K562 (cell line): ENCODE results near the gene SERPINE1. TPM values are rescaled to one million over a fixed set of nuclear protein-coding genes. Genes with fewer than 3 reads are reported as not detected.

Experiments
- BRD9 ChIP-seq: fragments of 450-650 bp; IDR thresholded peaks from 2 replicates; pipeline ENCODE4 v1.6.1; 2018; ENCODE audit warnings: low read depth; ENCODE audit not compliant: partially characterized antibody
- HNRNPL ChIP-seq: fragments of 200-400 bp; formaldehyde crosslinking; IDR thresholded peaks from 2 replicates; pipeline ENCODE4 v1.6.1; 2017; ENCODE audit warnings: low read depth, mild to moderate bottlenecking, low read length
- NELFE ChIP-seq: IDR thresholded peaks from 2 replicates; pipeline ENCODE4 v1.6.1; 2011; ENCODE audit warnings: mild to moderate bottlenecking; ENCODE audit not compliant: insufficient read depth, insufficient read length
- PTRF ChIP-seq: fragments of 450-650 bp; IDR thresholded peaks from 2 replicates; pipeline ENCODE4 v1.6.1; 2016; ENCODE audit warnings: mild to moderate bottlenecking, missing genetic modification characterization, missing compliant biosample characterization
- STAT5B ChIP-seq: fragments of 250-450 bp; sonication (Bioruptor Pico); IDR thresholded peaks from 2 replicates; pipeline ENCODE4 v1.8.0; 2021; ENCODE audit warnings: mild to moderate bottlenecking, inconsistent platforms
- polyA plus RNA-seq, 8 experiments: library from polyadenylated mRNA; depleted of rRNA in 4 of 8; stranded (reverse) in 5 of 8; unstranded in 3 of 8; fragments of >200 nt; fragmentation: Nextera tagmentation in 2 of 8; fragmentation: Illumina TruSeq in 1 of 8; extraction: Ambion mirVana in 2 of 8; extraction: Trizol in 1 of 8; gene quantifications; 2 replicates each; pipeline versions ENCODE4 v1.2.1 to v1.2.3, GENCODE V29; 2011 to 2014; ENCODE audit warnings: inconsistent platforms in 1 of 8, missing spikeins in 1 of 8
- total RNA-seq, 7 experiments: library from RNA; depleted of rRNA in 6 of 7; stranded (reverse); fragments of >200 nt in 6 of 7; fragmentation: Illumina TruSeq in 2 of 7; extraction: Trizol in 2 of 7; gene quantifications; 2 replicates each; pipeline versions ENCODE4 v1.2.1 to v1.2.3, GENCODE V29; 2011 to 2021; ENCODE audit warnings: low replicate concordance in 1 of 7
- TF ChIP-seq, protein P1 (sequence below): sonication (generic); formaldehyde crosslinking; IDR thresholded peaks from 2 replicates; pipeline ENCODE4 v1.8.0; 2023; ENCODE audit warnings: mild to moderate bottlenecking, missing genetic modification reagents
- TF ChIP-seq, protein P2 (sequence below): fragments of 200-800 bp; sonication (Bioruptor generic); IDR thresholded peaks from 2 replicates; pipeline ENCODE4 v1.6.1; 2017; ENCODE audit warnings: missing genetic modification characterization, missing compliant biosample characterization
- TF ChIP-seq, protein P3 (sequence below): fragments of 450-650 bp; formaldehyde crosslinking; IDR thresholded peaks from 2 replicates; pipeline ENCODE4 v1.4.0; 2022; ENCODE audit warnings: mild to moderate bottlenecking, moderate library complexity
- TF ChIP-seq, protein P4 (sequence below), 2 experiments: fragments of 200-800 bp in 1 of 2; sonication (Bioruptor generic) in 1 of 2; sonication (generic) in 1 of 2; formaldehyde crosslinking in 1 of 2; IDR thresholded peaks in 1 of 2; conservative IDR thresholded peaks in 1 of 2; 2 replicates each; pipeline versions ENCODE4 v1.5.0 to v1.6.1; 2016 to 2020; ENCODE audit warnings: missing compliant biosample characterization in 1 of 2, missing genetic modification characterization in 1 of 2, missing genetic modification reagents in 1 of 2
- TF ChIP-seq, protein P5 (sequence below): fragments of 250-450 bp; sonication (Bioruptor Pico); IDR thresholded peaks from 2 replicates; pipeline ENCODE4 v1.4.0; 2020; ENCODE audit warnings: mild to moderate bottlenecking, moderate library complexity, borderline replicate concordance
- TF ChIP-seq, protein P6 (sequence below): fragments of 250-450 bp; sonication (Bioruptor Pico); IDR thresholded peaks from 2 replicates; pipeline ENCODE4 v1.4.0; 2020; ENCODE audit warnings: borderline replicate concordance

SERPINE1 gene
- total and polyA plus RNA-seq, 9 of the 15 experiments (the other 6 are each of a cell fraction or from before 2014, with no cell fraction given) = 0.22 to 4.8 (median 0.91) TPM

DNA sequence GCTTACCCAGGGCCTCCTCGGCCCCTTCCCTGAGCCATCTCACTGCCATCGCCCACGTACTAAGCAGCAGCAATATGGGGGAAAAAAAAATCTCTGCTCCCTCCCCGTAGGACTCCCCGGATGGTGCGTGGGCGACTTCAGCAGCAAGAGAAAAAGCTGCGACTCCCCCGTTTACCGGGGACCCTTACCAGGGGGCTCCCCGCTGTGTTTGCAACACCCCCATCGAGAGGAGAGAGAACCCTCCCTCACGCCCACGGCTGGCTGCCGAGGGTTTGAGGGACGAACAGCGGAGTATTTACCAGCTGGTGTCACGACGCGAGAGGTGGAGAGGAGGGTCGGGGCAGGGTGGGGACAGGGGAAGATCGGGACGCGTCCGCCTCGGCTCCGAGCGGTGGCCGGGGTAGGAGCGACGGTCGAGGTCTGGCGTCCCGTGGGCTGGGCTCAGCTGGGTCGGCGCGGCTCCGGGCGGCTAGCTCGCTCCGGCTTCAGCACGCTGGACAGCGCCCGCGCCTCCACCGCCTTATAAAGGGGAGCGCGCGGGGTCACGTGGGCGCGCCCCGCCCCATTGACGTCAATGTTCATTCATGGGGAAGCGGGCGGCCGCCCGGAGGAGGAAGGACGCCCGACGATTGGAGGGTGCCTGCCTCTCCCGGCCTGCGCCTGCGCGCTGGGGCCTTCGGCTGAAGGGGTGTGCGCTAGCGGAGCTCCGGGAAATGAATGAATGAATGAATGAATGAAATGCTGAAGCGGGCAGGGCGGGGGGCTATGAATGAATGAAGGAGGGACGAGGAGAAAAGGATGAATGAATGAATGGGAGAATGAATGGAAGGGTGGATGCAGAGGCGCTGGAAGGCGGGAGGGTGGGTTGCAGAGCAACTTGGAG, 38.4 kb downstream of the SERPINE1 start, which contains the start of gene VGF (continued):
- TF ChIP-seq, protein P1, sequence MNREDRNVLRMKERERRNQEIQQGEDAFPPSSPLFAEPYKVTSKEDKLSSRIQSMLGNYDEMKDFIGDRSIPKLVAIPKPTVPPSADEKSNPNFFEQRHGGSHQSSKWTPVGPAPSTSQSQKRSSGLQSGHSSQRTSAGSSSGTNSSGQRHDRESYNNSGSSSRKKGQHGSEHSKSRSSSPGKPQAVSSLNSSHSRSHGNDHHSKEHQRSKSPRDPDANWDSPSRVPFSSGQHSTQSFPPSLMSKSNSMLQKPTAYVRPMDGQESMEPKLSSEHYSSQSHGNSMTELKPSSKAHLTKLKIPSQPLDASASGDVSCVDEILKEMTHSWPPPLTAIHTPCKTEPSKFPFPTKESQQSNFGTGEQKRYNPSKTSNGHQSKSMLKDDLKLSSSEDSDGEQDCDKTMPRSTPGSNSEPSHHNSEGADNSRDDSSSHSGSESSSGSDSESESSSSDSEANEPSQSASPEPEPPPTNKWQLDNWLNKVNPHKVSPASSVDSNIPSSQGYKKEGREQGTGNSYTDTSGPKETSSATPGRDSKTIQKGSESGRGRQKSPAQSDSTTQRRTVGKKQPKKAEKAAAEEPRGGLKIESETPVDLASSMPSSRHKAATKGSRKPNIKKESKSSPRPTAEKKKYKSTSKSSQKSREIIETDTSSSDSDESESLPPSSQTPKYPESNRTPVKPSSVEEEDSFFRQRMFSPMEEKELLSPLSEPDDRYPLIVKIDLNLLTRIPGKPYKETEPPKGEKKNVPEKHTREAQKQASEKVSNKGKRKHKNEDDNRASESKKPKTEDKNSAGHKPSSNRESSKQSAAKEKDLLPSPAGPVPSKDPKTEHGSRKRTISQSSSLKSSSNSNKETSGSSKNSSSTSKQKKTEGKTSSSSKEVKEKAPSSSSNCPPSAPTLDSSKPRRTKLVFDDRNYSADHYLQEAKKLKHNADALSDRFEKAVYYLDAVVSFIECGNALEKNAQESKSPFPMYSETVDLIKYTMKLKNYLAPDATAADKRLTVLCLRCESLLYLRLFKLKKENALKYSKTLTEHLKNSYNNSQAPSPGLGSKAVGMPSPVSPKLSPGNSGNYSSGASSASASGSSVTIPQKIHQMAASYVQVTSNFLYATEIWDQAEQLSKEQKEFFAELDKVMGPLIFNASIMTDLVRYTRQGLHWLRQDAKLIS (CRISPR knock-in tag) = peak; percentile 97; the same call in 1 of the 2 replicates
- TF ChIP-seq, protein P2, sequence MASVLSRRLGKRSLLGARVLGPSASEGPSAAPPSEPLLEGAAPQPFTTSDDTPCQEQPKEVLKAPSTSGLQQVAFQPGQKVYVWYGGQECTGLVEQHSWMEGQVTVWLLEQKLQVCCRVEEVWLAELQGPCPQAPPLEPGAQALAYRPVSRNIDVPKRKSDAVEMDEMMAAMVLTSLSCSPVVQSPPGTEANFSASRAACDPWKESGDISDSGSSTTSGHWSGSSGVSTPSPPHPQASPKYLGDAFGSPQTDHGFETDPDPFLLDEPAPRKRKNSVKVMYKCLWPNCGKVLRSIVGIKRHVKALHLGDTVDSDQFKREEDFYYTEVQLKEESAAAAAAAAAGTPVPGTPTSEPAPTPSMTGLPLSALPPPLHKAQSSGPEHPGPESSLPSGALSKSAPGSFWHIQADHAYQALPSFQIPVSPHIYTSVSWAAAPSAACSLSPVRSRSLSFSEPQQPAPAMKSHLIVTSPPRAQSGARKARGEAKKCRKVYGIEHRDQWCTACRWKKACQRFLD (CRISPR knock-in tag) = peak; percentile 91
- TF ChIP-seq HNRNPL (no peak), PTRF (no peak), STAT5B (no peak), NELFE (no peak), BRD9 (no peak)
- TF ChIP-seq, protein P3, sequence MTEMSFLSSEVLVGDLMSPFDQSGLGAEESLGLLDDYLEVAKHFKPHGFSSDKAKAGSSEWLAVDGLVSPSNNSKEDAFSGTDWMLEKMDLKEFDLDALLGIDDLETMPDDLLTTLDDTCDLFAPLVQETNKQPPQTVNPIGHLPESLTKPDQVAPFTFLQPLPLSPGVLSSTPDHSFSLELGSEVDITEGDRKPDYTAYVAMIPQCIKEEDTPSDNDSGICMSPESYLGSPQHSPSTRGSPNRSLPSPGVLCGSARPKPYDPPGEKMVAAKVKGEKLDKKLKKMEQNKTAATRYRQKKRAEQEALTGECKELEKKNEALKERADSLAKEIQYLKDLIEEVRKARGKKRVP (CRISPR knock-in tag) = no peak
- TF ChIP-seq, protein P4, sequence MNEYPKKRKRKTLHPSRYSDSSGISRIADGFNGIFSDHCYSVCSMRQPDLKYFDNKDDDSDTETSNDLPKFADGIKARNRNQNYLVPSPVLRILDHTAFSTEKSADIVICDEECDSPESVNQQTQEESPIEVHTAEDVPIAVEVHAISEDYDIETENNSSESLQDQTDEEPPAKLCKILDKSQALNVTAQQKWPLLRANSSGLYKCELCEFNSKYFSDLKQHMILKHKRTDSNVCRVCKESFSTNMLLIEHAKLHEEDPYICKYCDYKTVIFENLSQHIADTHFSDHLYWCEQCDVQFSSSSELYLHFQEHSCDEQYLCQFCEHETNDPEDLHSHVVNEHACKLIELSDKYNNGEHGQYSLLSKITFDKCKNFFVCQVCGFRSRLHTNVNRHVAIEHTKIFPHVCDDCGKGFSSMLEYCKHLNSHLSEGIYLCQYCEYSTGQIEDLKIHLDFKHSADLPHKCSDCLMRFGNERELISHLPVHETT (CRISPR knock-in tag; conservative IDR thresholded peaks at IDR 0.05 in 1 of 2, IDR thresholded peaks at IDR 0.05 in 1 of 2) = peak; percentile 27 to 86; a peak in 2 of 4 replicates
- TF ChIP-seq, protein P5, sequence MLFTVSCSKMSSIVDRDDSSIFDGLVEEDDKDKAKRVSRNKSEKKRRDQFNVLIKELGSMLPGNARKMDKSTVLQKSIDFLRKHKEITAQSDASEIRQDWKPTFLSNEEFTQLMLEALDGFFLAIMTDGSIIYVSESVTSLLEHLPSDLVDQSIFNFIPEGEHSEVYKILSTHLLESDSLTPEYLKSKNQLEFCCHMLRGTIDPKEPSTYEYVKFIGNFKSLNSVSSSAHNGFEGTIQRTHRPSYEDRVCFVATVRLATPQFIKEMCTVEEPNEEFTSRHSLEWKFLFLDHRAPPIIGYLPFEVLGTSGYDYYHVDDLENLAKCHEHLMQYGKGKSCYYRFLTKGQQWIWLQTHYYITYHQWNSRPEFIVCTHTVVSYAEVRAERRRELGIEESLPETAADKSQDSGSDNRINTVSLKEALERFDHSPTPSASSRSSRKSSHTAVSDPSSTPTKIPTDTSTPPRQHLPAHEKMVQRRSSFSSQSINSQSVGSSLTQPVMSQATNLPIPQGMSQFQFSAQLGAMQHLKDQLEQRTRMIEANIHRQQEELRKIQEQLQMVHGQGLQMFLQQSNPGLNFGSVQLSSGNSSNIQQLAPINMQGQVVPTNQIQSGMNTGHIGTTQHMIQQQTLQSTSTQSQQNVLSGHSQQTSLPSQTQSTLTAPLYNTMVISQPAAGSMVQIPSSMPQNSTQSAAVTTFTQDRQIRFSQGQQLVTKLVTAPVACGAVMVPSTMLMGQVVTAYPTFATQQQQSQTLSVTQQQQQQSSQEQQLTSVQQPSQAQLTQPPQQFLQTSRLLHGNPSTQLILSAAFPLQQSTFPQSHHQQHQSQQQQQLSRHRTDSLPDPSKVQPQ = no peak
- TF ChIP-seq, protein P6, sequence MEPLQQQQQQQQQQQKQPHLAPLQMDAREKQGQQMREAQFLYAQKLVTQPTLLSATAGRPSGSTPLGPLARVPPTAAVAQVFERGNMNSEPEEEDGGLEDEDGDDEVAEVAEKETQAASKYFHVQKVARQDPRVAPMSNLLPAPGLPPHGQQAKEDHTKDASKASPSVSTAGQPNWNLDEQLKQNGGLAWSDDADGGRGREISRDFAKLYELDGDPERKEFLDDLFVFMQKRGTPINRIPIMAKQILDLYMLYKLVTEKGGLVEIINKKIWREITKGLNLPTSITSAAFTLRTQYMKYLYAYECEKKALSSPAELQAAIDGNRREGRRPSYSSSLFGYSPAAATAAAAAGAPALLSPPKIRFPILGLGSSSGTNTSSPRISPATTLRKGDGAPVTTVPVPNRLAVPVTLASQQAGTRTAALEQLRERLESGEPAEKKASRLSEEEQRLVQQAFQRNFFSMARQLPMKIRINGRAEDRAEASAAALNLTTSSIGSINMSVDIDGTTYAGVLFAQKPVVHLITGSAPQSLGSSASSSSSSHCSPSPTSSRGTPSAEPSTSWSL (CRISPR knock-in tag) = no peak
